GM23338 (cell line): ENCODE measurements around the gene PARD6B. TPM values are rescaled to one million over a fixed set of nuclear protein-coding genes. Genes with fewer than 3 reads are reported as not detected.
A peak's percentile ranks its signal among the peaks of the same experiment; 100 is the strongest.

Experiments
- ATAC-seq: fragments of 200-7000 bp; cut with Tn5 transposase; 3 replicates; pipeline ENCODE4 v1.9.1; 2020
- DNase-seq: peaks from one replicate; pipeline ENCODE4 v3.0.0-alpha.2; 2015; ENCODE audit warnings: low spot score
- H2AFZ ChIP-seq: fragments of 200-600 bp; sonication (generic); 2 replicates; pipeline ENCODE4 v1.8.0; 2016; ENCODE audit warnings: antibody characterized with exemption, mild to moderate bottlenecking, moderate library complexity
- H3F3A ChIP-seq: fragments of 200-600 bp; sonication (generic); replicated peaks from 2 replicates; pipeline ENCODE4 v1.8.0; 2017; ENCODE audit warnings: antibody characterized with exemption, mixed run types, low read depth
- H3K27ac ChIP-seq: fragments of 200-600 bp; sonication (generic); 2 replicates; pipeline ENCODE4 v1.6.1; 2016; ENCODE audit warnings: low read depth
- H3K27me3 ChIP-seq: fragments of 200-600 bp; sonication (generic); 2 replicates; pipeline ENCODE4 v1.8.0; 2016; ENCODE audit warnings: mild to moderate bottlenecking, mixed run types, moderate library complexity; ENCODE audit not compliant: insufficient read depth
- H3K36me3 ChIP-seq: fragments of 200-600 bp; sonication (generic); 2 replicates; pipeline ENCODE4 v1.8.0; 2016; ENCODE audit warnings: mild to moderate bottlenecking; ENCODE audit not compliant: insufficient read depth
- H3K4me1 ChIP-seq: fragments of 200-600 bp; sonication (generic); 2 replicates; pipeline ENCODE4 v1.8.0; 2016; ENCODE audit warnings: mild to moderate bottlenecking, moderate library complexity; ENCODE audit not compliant: insufficient read depth
- H3K4me2 ChIP-seq: fragments of 200-600 bp; sonication (generic); 2 replicates; pipeline ENCODE4 v1.7.1; 2017; ENCODE audit warnings: mixed run types
- H3K4me3 ChIP-seq: fragments of 200-600 bp; sonication (generic); 2 replicates; pipeline ENCODE4 v1.6.1; 2016; ENCODE audit warnings: mixed run types
- H3K79me2 ChIP-seq: fragments of 200-600 bp; sonication (generic); replicated peaks from 2 replicates; pipeline ENCODE4 v1.8.0; 2017; ENCODE audit warnings: mild to moderate bottlenecking; ENCODE audit not compliant: insufficient read depth
- H3K9me2 ChIP-seq: fragments of 200-600 bp; sonication (generic); 2 replicates; pipeline ENCODE4 v1.8.0; 2017; ENCODE audit not compliant: insufficient read depth
- H4K20me1 ChIP-seq: fragments of 200-600 bp; sonication (generic); replicated peaks from 2 replicates; pipeline ENCODE4 v1.8.0; 2017; ENCODE audit warnings: mild to moderate bottlenecking; ENCODE audit not compliant: insufficient read depth
- H3K27ac Mint-ChIP-seq: 2 replicates; pipeline ENCODE4 v1.8.0; 2020; ENCODE audit warnings: inconsistent platforms, mild to moderate bottlenecking, moderate library complexity, mixed read lengths
- H3K27me3 Mint-ChIP-seq: 3 replicates; pipeline ENCODE4 v1.8.0; 2022; ENCODE audit warnings: low read depth, mild to moderate bottlenecking, moderate library complexity, mixed read lengths, inconsistent platforms; ENCODE audit not compliant: insufficient read depth, poor library complexity
- H3K36me3 Mint-ChIP-seq: 3 replicates; pipeline ENCODE4 v1.8.0; 2021; ENCODE audit warnings: low read depth, mild to moderate bottlenecking, inconsistent platforms, moderate library complexity, mixed read lengths
- H3K4me1 Mint-ChIP-seq: 3 replicates; pipeline ENCODE4 v1.8.0; 2020; ENCODE audit warnings: mild to moderate bottlenecking, inconsistent platforms, mixed read lengths
- H3K4me3 Mint-ChIP-seq: 3 replicates; pipeline ENCODE4 v1.8.0; 2021; ENCODE audit warnings: moderate library complexity, mild to moderate bottlenecking, inconsistent platforms, mixed read lengths
- H3K9me3 Mint-ChIP-seq: 3 replicates; pipeline ENCODE4 v1.8.0; 2020; ENCODE audit warnings: moderate library complexity, mild to moderate bottlenecking, inconsistent platforms, mixed read lengths
- EZH2 ChIP-seq: fragments of 200-600 bp; sonication (generic); IDR thresholded peaks from one replicate; pipeline ENCODE4 v1.8.0; 2017; ENCODE audit warnings: antibody characterized with exemption, mild to moderate bottlenecking, low read depth; ENCODE audit not compliant: unreplicated experiment
- EZH2phosphoT487 ChIP-seq: fragments of 200-600 bp; sonication (generic); IDR thresholded peaks from one replicate; pipeline ENCODE4 v1.8.1; 2018; ENCODE audit warnings: antibody characterized with exemption; ENCODE audit not compliant: unreplicated experiment
- JUNB ChIP-seq: IDR thresholded peaks from one replicate; pipeline ENCODE4 v1.6.1; 2016; ENCODE audit warnings: antibody characterized with exemption; ENCODE audit not compliant: unreplicated experiment
- NANOG ChIP-seq: IDR thresholded peaks from 2 replicates; pipeline ENCODE4 v1.6.1; 2016; ENCODE audit warnings: antibody characterized with exemption, borderline replicate concordance
- POLR2AphosphoS5 ChIP-seq: IDR thresholded peaks from 2 replicates; pipeline ENCODE4 v1.6.1; 2016; ENCODE audit warnings: antibody characterized with exemption, low read depth
- STAT1 ChIP-seq: IDR thresholded peaks from one replicate; pipeline ENCODE4 v1.6.1; 2016; ENCODE audit warnings: antibody characterized with exemption; ENCODE audit not compliant: unreplicated experiment
- polyA plus RNA-seq: library from polyadenylated mRNA; unstranded; fragments of >200 nt; fragmentation: Nextera tagmentation; extraction: Ambion mirVana; gene quantifications from 2 replicates; pipeline ENCODE4 v1.2.1, GENCODE V29; 2016
- total RNA-seq: library from RNA; depleted of rRNA; stranded (reverse); fragments of >200 nt; shearing (Covaris generic); gene quantifications from 2 replicates; pipeline ENCODE4 v1.2.3, GENCODE V29; 2014
- TF ChIP-seq, protein P1 (sequence below): IDR thresholded peaks from one replicate; pipeline ENCODE4 v1.6.1; 2018; ENCODE audit warnings: antibody characterized with exemption; ENCODE audit not compliant: unreplicated experiment
- TF ChIP-seq, protein P2 (sequence below): IDR thresholded peaks from 2 replicates; pipeline ENCODE4 v1.6.1; 2016; ENCODE audit warnings: antibody characterized with exemption

PARD6B gene
- total and polyA plus RNA-seq, 2 experiments from 2014 or later, result 23.5 to 29.2 TPM

DNA sequence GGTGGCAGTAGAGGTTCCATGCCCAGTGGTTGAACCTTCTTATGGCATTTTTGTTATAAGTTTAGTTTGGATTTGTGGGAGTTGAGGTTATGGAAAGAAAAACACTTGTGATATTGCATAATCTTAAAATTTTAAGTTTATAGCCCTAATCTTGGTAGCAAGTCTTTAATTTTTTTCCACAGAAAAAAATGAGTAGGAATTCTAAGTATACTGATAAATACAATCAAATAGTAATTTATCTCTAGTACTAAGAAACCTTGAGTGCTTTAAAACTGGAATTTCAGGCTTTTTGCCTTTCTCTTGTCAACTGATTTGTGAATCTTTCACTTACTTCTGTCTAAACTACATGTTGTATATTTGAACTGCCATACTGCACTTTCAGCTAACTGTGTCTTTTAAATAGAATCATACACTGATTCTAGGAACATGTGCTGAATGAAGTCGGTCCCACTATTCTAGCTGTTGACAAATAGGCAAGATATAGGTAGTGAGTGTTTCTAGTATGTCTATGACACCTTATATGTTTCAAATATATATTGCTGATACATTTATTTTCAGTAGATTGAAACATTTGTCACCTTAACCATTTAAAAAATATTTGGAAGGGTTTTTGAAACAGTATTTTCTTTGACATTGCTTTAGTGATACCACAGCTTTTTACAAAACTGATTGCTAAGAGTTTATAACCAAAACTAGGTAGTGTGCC lies 2.4 kb downstream of the PARD6B start (continued):
- TF ChIP-seq, protein P1, sequence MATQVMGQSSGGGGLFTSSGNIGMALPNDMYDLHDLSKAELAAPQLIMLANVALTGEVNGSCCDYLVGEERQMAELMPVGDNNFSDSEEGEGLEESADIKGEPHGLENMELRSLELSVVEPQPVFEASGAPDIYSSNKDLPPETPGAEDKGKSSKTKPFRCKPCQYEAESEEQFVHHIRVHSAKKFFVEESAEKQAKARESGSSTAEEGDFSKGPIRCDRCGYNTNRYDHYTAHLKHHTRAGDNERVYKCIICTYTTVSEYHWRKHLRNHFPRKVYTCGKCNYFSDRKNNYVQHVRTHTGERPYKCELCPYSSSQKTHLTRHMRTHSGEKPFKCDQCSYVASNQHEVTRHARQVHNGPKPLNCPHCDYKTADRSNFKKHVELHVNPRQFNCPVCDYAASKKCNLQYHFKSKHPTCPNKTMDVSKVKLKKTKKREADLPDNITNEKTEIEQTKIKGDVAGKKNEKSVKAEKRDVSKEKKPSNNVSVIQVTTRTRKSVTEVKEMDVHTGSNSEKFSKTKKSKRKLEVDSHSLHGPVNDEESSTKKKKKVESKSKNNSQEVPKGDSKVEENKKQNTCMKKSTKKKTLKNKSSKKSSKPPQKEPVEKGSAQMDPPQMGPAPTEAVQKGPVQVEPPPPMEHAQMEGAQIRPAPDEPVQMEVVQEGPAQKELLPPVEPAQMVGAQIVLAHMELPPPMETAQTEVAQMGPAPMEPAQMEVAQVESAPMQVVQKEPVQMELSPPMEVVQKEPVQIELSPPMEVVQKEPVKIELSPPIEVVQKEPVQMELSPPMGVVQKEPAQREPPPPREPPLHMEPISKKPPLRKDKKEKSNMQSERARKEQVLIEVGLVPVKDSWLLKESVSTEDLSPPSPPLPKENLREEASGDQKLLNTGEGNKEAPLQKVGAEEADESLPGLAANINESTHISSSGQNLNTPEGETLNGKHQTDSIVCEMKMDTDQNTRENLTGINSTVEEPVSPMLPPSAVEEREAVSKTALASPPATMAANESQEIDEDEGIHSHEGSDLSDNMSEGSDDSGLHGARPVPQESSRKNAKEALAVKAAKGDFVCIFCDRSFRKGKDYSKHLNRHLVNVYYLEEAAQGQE, result no peak
- TF ChIP-seq, protein P2, sequence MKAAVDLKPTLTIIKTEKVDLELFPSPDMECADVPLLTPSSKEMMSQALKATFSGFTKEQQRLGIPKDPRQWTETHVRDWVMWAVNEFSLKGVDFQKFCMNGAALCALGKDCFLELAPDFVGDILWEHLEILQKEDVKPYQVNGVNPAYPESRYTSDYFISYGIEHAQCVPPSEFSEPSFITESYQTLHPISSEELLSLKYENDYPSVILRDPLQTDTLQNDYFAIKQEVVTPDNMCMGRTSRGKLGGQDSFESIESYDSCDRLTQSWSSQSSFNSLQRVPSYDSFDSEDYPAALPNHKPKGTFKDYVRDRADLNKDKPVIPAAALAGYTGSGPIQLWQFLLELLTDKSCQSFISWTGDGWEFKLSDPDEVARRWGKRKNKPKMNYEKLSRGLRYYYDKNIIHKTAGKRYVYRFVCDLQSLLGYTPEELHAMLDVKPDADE, result no peak
- TF ChIP-seq EZH2 (no peak), NANOG (no peak), JUNB (no peak), STAT1 (no peak), EZH2phosphoT487 (no peak), POLR2AphosphoS5 (no peak)

DNA sequence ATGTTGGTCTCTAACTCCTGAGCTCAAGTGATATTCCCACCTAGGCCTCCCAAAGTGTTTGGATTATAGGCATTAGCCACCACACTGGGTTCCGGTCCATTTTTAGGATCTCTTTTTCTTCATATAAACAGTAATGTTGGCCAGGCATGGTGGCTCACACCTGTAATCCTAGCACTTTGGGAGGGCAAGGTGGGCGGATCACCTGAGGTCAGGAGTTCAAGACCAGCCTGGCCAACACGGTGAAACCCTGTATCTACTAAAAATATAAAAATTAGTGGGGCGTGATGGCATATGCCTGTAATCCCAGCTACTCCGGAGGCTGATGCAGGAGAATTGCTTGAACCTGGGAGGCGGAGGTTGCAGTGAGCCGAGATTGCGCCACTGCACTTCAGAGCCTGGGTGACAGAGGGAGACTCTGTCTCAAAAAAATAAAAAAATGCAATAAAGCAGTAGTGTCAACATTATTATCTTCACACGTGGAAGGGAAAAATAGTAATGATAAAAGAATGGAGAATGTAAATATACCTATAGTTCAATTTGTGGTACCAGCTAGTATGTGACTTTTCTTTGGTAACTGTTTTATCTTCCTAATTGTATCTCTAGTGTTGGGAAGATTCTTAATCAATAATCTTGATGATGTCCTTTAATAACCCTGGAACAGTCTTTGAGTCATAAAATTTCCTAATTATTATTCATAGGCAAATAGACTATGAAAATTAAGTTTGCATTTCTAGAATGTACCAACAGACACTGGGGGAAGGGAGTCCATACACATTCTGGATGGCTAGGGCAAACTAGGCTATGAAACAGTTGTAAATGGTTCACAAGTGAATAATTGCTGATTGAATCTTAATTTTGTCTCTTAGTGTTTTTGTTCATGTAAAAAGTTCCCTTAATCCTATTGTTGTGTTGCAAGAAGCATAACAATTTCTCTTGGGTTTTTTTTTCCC lies 3.6 kb downstream of the PARD6B start:
- H2AFZ ChIP-seq, result no peak overlapping the region
- H3K36me3 ChIP-seq, result peaks cover 3% of the 10 kb centered on the region
- no peaks in the 10 kb centered on the region for H3K27me3 ChIP-seq
- no peak overlapping the region for H3K4me3 Mint-ChIP-seq
- H3K27ac Mint-ChIP-seq, result no peak overlapping the region
- H3F3A ChIP-seq, result peaks cover 3% of the 10 kb centered on the region; the same call in 1 of the 2 replicates
- ATAC-seq (no peak), DNase-seq (no peak)
- H3K27me3 Mint-ChIP-seq, result peaks cover 13% of the 10 kb centered on the region
- no peak overlapping the region for H3K4me2 ChIP-seq
- H3K4me1 Mint-ChIP-seq, result peaks cover 36% of the 10 kb centered on the region
- peaks cover 10% of the 10 kb centered on the region for H4K20me1 ChIP-seq
- H3K4me3 ChIP-seq, result no peak overlapping the region
- H3K79me2 ChIP-seq, result peaks cover 83% of the 10 kb centered on the region
- H3K4me1 ChIP-seq, result peaks cover 29% of the 10 kb centered on the region
- H3K9me2 ChIP-seq, result no peaks in the 10 kb centered on the region
- H3K27ac ChIP-seq, result peak overlapping the region; percentile 30; the same call in 1 of the 2 replicates
- peaks cover 20% of the 10 kb centered on the region for H3K36me3 Mint-ChIP-seq
- no peaks in the 10 kb centered on the region for H3K9me3 Mint-ChIP-seq
- TF ChIP-seq, protein P2, result no peak
- no peak for TF ChIP-seq JUNB
- TF ChIP-seq EZH2, result no peak
- TF ChIP-seq, protein P1, result no peak
